Stimulated activated CD4-positive, alpha-beta T cell treated with anti-CD3 and anti-CD28 coated beads, Interleukin-15, amount 100 ng/mL, for 1 hour (primary cell): Measurements from ENCODE around the gene C20orf173.
"Not testable (repeated sequence)": the region's sequence is repeated elsewhere in the genome, so short reads cannot be mapped to it uniquely, and the experiment has no call there.

ENCODE experiments used
- DNase-seq, 2 donors: peaks; one replicate each; pipeline ENCODE4 v3.0.0-alpha.2; 2020; ENCODE audit warnings: low read depth in 1 of 2, low spot score in 1 of 2

The C20orf173 gene

GRCh38 chr20:35529552-35529951 lies at the start of gene C20orf173:
Gene C20orf173, minus strand, starts transcription at chr20:35529652. Its CDS starts 279 bp downstream, at chr20:35529373.
- no peak for DNase-seq

GRCh38 chr20:35579196-35579595 lies 49.7 kb upstream of the C20orf173 start:
- DNase-seq = no peak

- DNase-seq = no peak
These were observed 49.0 kb upstream of the C20orf173 start for GRCh38 chr20:35578469-35578868.

GRCh38 chr20:35576816-35577215 lies 47.4 kb upstream of the C20orf173 start:
- DNase-seq = no peak

GRCh38 chr20:35575958-35576357 lies 46.5 kb upstream of the C20orf173 start:
- DNase-seq = no peak

- no peak for DNase-seq
These were observed 43.4 kb upstream of the C20orf173 start for GRCh38 chr20:35572838-35573237.

- no peak for DNase-seq
These were observed 42.1 kb upstream of the C20orf173 start for GRCh38 chr20:35571555-35571954.

- DNase-seq = no peak
These were observed 39.2 kb upstream of the C20orf173 start for GRCh38 chr20:35568645-35569044.

GRCh38 chr20:35564905-35565304 lies 35.5 kb upstream of the C20orf173 start:
- no peak for DNase-seq

GRCh38 chr20:35563834-35564233 lies 34.4 kb upstream of the C20orf173 start:
- no peak for DNase-seq

GRCh38 chr20:35562541-35563110 lies 33.2 kb upstream of the C20orf173 start:
- DNase-seq = no peak

- DNase-seq = no peak
These were observed 32.2 kb upstream of the C20orf173 start for GRCh38 chr20:35561671-35562070.

GRCh38 chr20:35561268-35561667 lies 31.8 kb upstream of the C20orf173 start:
- no peak for DNase-seq

- DNase-seq = no peak
These were observed 31.1 kb upstream of the C20orf173 start for GRCh38 chr20:35560541-35560940.

- DNase-seq = no peak
These were observed 30.7 kb upstream of the C20orf173 start for GRCh38 chr20:35560105-35560511.

GRCh38 chr20:35559042-35559693 lies 29.7 kb upstream of the C20orf173 start:
- DNase-seq = no peak

- no peak for DNase-seq
These were observed 29.0 kb upstream of the C20orf173 start for GRCh38 chr20:35558451-35558850.

GRCh38 chr20:35556871-35557270 lies 27.4 kb upstream of the C20orf173 start:
- DNase-seq = no peak

- no peak for DNase-seq
These were observed 26.6 kb upstream of the C20orf173 start for GRCh38 chr20:35555951-35556645.

GRCh38 chr20:35555461-35555860 lies 26.0 kb upstream of the C20orf173 start:
- not testable (repeated sequence) for DNase-seq

- DNase-seq = no peak
These were observed 23.5 kb upstream of the C20orf173 start for GRCh38 chr20:35552914-35553313.

- DNase-seq = no peak
These were observed 22.1 kb upstream of the C20orf173 start for GRCh38 chr20:35551503-35551902.
